OCI-LY3 (cell line): ENCODE results near the gene ZFAND2A.

Experiments
- EZH2phosphoT487 ChIP-seq: fragments of 200-600 bp; shearing (Covaris generic); IDR thresholded peaks from 2 replicates; pipeline ENCODE4 v1.6.1; 2018; ENCODE audit warnings: antibody characterized with exemption, mixed run types, low read depth
- TF ChIP-seq, protein P1 (sequence below): fragments of 200-600, 300-600 bp; sonication (generic); IDR thresholded peaks from 2 replicates; pipeline ENCODE4 v1.5.1; 2014; ENCODE audit warnings: antibody characterized with exemption, low read length, low read depth

- TF ChIP-seq, protein P1, sequence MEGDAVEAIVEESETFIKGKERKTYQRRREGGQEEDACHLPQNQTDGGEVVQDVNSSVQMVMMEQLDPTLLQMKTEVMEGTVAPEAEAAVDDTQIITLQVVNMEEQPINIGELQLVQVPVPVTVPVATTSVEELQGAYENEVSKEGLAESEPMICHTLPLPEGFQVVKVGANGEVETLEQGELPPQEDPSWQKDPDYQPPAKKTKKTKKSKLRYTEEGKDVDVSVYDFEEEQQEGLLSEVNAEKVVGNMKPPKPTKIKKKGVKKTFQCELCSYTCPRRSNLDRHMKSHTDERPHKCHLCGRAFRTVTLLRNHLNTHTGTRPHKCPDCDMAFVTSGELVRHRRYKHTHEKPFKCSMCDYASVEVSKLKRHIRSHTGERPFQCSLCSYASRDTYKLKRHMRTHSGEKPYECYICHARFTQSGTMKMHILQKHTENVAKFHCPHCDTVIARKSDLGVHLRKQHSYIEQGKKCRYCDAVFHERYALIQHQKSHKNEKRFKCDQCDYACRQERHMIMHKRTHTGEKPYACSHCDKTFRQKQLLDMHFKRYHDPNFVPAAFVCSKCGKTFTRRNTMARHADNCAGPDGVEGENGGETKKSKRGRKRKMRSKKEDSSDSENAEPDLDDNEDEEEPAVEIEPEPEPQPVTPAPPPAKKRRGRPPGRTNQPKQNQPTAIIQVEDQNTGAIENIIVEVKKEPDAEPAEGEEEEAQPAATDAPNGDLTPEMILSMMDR = no peak
- no peak for TF ChIP-seq EZH2phosphoT487
Observed at GRCh38 chr7:1123715-1124114, 36.3 kb downstream of the ZFAND2A start.
